HG02852 (cell line): ENCODE results near the gene MAMDC2.

ENCODE experiments used
- ATAC-seq: cut with Tn5 transposase; IDR thresholded peaks from one replicate; pipeline ENCODE4 v1.9.1; 2021; ENCODE audit warnings: mild to moderate bottlenecking, moderate library complexity; ENCODE audit not compliant: unreplicated experiment

Gene MAMDC2

DNA sequence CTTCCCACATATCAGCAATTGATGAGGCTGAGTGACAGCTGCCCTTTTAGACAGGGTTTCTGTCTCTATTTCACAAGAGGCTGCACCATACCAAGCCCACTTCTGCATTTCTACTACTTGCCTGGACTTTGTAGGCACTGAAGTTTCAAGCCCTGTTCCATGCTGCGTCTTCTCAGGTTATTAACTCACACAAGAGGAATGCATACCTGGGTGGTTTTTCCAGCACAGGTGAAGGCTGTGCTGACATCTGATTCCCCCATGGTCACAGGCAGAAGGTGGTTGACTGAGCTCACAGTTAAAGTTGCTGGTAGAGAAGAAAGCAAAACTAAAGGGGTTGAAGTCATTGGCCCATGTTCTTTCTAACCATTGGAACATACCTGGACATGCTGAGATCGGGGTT is 86.6 kb downstream of the MAMDC2 start:
- no peak for ATAC-seq

DNA sequence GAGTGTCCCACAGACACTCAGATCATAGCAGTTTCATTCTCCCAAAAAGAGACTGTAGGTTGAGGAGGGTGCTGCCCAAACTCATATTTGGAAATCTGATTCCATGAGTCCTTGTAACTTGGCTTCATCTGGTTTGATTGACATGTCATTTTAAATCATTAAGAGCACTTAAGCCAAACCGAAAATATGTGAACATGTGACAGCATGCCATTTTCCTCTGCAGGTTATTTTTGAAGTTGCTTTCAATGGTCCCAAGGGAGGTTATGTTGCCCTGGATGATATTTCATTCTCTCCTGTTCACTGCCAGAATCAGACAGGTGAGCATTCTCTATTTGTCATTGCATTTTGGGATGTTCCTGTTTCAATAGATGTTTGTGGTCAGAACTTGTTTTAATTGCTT is 87.6 kb downstream of the MAMDC2 start:
- no peak for ATAC-seq

GRCh38 chr9:70133253-70134208 is 89.9 kb downstream of the MAMDC2 start:
- no peak for ATAC-seq

GRCh38 chr9:70134360-70134759 is 90.7 kb downstream of the MAMDC2 start:
- ATAC-seq = no peak

DNA sequence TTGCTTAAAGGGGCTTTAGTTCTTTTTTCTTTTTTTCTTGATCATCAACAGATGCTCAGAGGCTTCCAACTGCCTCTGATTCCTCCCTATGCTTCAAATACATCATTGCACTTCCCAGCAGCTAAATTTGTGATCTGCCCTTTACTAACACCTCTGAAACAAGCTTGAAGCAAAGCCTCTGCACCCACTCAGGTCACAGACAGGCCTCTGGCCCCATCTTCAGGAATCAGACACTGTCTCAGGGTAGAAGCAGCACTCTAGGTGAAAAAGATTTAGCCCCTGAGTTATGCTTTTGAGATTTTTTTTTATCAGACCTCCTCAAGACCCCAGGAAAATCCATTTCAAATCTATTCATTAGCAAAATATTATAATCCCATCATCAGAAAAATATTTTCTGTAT is 91.5 kb downstream of the MAMDC2 start:
- ATAC-seq = no peak

- no peak for ATAC-seq
Measured at GRCh38 chr9:70136632-70137031, 93.0 kb downstream of the MAMDC2 start.

- ATAC-seq = no peak
Measured at GRCh38 chr9:70137577-70137976, 93.9 kb downstream of the MAMDC2 start.

GRCh38 chr9:70142101-70142500 is 98.5 kb downstream of the MAMDC2 start:
- ATAC-seq = no peak

DNA sequence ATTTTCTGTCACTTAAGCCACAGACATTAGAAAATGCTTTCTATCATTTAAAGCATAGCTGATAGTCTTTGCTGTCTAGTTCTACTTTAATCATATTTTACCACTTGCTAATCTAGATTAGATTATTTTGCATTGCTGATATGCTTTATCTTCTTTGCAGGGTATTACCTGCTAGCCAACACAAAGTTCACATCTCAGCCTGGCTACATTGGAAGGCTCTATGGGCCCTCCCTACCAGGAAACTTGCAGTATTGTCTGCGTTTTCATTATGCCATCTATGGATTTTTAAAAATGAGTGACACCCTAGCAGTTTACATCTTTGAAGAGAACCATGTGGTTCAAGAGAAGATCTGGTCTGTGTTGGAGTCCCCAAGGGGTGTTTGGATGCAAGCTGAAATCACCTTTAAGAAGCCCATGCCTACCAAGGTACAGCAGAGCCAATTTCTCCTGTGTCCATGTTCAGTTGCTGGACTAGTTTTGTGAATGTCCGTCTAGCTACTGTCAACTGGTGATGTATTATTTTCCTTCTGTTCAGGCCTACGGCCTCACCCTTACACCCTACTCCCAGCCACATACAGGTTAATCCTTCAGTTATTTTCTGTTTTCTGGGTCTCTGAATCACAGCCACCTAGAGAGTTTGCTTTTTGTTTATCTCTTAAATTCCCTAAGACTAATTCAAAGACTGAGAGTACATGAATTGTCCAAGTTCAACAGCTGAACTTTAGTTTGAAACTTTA is 99.9 kb downstream of the MAMDC2 start:
- ATAC-seq = no peak

- no peak for ATAC-seq
Measured at GRCh38 chr9:70144131-70144503, 100.5 kb downstream of the MAMDC2 start.

- ATAC-seq = no peak
Measured at GRCh38 chr9:70145981-70146380, 102.3 kb downstream of the MAMDC2 start.

DNA sequence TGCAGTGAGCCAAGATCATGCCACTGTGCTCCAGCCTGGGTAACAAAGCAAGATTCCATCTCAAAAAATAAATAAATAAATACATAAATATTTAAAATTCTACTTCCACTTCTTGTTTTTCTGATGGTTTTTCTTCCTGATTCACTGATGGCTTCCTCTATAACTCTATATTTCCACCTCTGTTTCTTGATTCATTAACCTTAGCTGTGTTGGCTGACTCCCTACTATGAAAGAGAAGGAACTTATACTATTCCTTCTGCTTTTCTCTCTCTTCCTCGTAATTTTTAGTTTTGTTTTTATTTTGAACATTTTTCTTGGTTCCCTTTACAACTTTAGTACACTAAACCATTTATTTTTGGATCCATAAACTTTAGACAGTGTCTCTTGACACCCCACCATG is 103.5 kb downstream of the MAMDC2 start:
- ATAC-seq = no peak

- ATAC-seq = no peak
Measured at GRCh38 chr9:70147651-70148050, 104.0 kb downstream of the MAMDC2 start.

GRCh38 chr9:70152350-70152749 is 108.7 kb downstream of the MAMDC2 start:
- ATAC-seq = no peak

- ATAC-seq = no peak
Measured at GRCh38 chr9:70156729-70157128, 113.1 kb downstream of the MAMDC2 start.

- ATAC-seq = no peak
Measured at GRCh38 chr9:70159630-70160029, 116.0 kb downstream of the MAMDC2 start.

DNA sequence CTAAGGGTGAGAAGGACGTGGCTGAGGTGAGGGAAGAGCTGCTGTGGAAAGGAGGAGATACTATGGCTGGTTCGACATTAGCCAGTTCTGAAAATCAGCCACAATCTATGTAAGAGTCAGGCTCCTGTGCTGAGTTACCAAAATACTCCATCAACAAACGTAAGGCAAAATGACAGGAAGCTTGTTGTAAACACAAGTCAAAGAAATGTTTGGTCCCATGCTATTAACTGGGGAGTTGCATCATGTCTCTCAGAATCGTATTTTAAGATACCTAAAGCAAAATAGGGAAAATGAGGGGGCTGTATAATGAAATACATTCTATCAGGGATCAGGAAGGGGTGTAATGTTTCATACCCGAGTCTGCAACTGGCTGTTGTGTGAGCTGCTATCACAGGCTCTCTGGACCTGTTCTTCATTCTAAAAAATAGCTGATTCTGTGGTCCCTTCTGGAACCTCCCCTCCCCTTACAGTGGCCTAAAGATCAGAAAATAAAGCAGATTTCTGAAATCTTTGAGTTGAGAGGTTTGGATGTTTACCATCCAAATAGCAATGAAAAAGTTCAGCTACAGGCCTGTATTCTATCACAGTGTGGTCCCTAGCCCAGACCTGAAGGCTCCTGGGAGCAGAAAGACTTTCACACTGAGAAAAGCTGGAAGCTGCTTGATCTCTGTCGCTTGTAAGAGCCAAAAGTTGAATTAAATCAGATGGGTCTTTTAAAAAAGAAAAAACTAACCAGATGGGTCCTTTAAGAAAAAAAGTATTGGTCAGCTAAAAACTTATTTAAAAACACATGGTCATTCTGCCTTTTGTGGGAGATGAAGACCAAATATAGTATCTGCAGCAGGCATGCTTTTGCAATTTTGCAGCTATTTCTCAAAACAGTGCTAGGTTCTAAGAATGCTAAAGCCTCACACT is 117.3 kb downstream of the MAMDC2 start:
- ATAC-seq = no peak

DNA sequence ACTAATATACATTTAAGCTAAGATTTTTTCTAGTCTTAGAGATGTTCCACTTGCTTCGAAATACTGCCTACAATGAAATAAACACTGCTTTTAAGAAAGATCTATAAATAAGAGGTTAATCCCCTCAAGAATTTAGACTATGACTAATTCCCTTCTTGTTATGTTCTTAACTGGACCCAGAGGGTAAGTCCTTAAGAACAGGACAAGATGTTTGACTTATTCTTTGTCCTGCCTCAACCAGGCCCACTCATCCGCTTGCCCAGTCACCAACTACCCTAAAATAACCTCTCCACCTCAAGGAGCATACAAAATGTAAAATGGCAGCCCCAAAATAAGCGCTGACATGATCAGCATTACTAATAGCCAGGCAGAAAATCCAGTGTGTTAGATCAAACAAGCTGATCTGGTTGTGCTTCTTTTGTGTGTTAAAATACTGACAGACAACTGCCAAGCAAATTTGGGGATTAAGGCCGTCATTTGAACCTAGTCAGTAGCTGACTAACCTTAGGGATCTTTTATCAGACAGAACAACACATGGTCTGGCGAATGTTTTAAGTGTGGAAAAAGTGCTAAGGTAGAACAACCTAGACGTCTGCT is 121.5 kb downstream of the MAMDC2 start:
- ATAC-seq = no peak

GRCh38 chr9:70168521-70168920 is 124.9 kb downstream of the MAMDC2 start:
- no peak for ATAC-seq

DNA sequence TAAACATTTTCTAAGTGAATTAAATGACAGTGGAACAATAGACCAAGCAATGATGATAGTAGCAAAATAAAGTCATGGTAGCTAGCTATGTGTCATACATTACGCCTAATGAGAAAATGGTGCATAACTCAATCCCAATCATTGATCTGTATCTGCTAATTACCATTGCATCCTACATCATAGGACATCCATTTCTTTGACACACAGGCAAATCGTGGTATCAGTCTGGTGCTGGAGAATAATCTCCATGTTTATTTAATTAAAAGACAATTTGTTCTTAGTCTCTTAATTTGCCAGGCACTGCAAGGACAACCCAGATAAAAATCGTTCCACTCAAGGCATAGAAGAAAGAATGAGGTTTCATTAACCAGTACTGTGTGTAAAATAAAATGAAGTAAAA is 125.6 kb downstream of the MAMDC2 start:
- ATAC-seq = no peak
